GM18499 (cell line): Measurements from ENCODE around the gene PDE8A.

Experiments used
- ATAC-seq: cut with Tn5 transposase; IDR thresholded peaks from one replicate; pipeline ENCODE4 v1.9.1; 2021; ENCODE audit warnings: moderate number of reproducible peaks; ENCODE audit not compliant: insufficient read depth, unreplicated experiment

Gene PDE8A

GRCh38 chr15:84956199-84956598, 25.5 kb upstream of the PDE8A start:
- ATAC-seq: no peak

- no peak for ATAC-seq
Measured at GRCh38 chr15:84960391-84961113, 21.1 kb upstream of the PDE8A start.

GRCh38 chr15:84961114-84961452, 20.6 kb upstream of the PDE8A start:
- ATAC-seq: no peak

GRCh38 chr15:84961707-84962106, 19.9 kb upstream of the PDE8A start:
- ATAC-seq: no peak

- no peak for ATAC-seq
Measured at GRCh38 chr15:84962955-84963354, 18.7 kb upstream of the PDE8A start.

- ATAC-seq: no peak
Measured at GRCh38 chr15:84967380-84967779, 14.3 kb upstream of the PDE8A start.

- no peak for ATAC-seq
Measured at GRCh38 chr15:84968301-84968700, 13.4 kb upstream of the PDE8A start.

GRCh38 chr15:84969257-84969656, 12.4 kb upstream of the PDE8A start:
- no peak for ATAC-seq

- no peak for ATAC-seq
Measured at GRCh38 chr15:84970843-84971242, 10.8 kb upstream of the PDE8A start.

GRCh38 chr15:84973492-84974460, 7.9 kb upstream of the PDE8A start:
- ATAC-seq: no peak

- no peak for ATAC-seq
Measured at GRCh38 chr15:84975871-84976351, 5.7 kb upstream of the PDE8A start.

GRCh38 chr15:84976746-84977345, 4.8 kb upstream of the PDE8A start:
- ATAC-seq: no peak

- no peak for ATAC-seq
Measured at GRCh38 chr15:84979651-84980050, 2.0 kb upstream of the PDE8A start.

- peak; percentile 37 for ATAC-seq
Measured at GRCh38 chr15:84980196-84981053, 1.2 kb upstream of the PDE8A start.

GRCh38 chr15:84981054-84981710, 474 bp upstream of the PDE8A start:
- ATAC-seq: peak; percentile 30

- no peak for ATAC-seq
Measured at GRCh38 chr15:84982301-84982920, 755 bp downstream of the PDE8A start.

GRCh38 chr15:84983294-84983693, 1.6 kb downstream of the PDE8A start:
- no peak for ATAC-seq

GRCh38 chr15:84983711-84984110, 2.1 kb downstream of the PDE8A start:
- no peak for ATAC-seq

- ATAC-seq: no peak
Measured at GRCh38 chr15:84985158-84985557, 3.5 kb downstream of the PDE8A start.
